GM18499 (cell line): Measurements from ENCODE around the gene TAF15.

Experiments
- ATAC-seq: cut with Tn5 transposase; IDR thresholded peaks from one replicate; pipeline ENCODE4 v1.9.1; 2021; ENCODE audit warnings: moderate number of reproducible peaks; ENCODE audit not compliant: insufficient read depth, unreplicated experiment

Gene TAF15

GRCh38 chr17:35895636-35896587 is 86.6 kb downstream of the TAF15 start:
- ATAC-seq: no peak
